ENCODE measurements around the gene PDE2A.

DNA sequence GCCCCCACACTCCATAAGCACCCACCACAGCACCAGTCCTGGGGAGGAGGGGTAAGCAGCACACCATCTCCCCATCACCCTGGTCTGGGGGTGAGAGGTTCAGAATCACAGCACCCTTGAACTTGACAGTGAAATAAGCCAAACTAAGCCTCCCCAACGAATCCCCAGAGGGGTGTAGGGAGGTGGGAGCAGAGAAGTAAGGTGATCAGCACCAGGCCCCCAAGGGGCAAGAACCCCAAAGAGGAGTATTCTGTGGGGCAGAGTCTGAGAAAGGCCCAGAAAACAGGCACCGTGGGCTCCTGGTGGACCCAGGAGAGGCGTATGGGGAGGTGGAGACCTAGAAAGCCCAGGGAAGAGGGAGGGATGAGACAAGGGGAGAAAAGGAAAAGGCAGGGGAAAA, 47.1 kb upstream of the PDE2A start:
- TF ChIP-seq SUZ12 (IDR thresholded peaks at IDR 0.05; ENCODE audit: extremely low read depth, insufficient read depth, insufficient read length) (no peak), ZNF274 (IDR thresholded peaks at IDR 0.05; ENCODE audit: low read depth, low read length) (no peak), YY1 (IDR thresholded peaks at IDR 0.05; ENCODE audit: insufficient read depth, insufficient read length) (no peak)

Data from NT2/D1 (cell line).